Pancreas (tissue), 10 donors: ENCODE measurements around the gene E2F8. TPM values are rescaled to one million over a fixed set of nuclear protein-coding genes. Genes with fewer than 3 reads are reported as not detected.

Experiments used
- ATAC-seq, 4 donors: fragments of 200-7000 bp; cut with Tn5 transposase; one replicate each; pipeline versions ENCODE4 v1.8.0 to v1.9.1; 2020; ENCODE audit warnings: mild to moderate bottlenecking in 4 of 4, moderate library complexity in 4 of 4
- DNase-seq, 6 donors: peaks; one replicate each; pipeline ENCODE4 v3.0.0-alpha.2; 2020
- FAIRE-seq: peaks from 2 replicates; lab custom pipeline; 2012; peaks lifted over from hg19 to GRCh38; lab: Jason Lieb, UNC
- H3K27ac ChIP-seq, 4 donors: fragments of 200-600 bp; sonication (generic); 1 replicate in 3 of 4; 2 replicates in 1 of 4; pipeline versions ENCODE4 v1.5.0 to v1.8.0; 2020
- H3K27me3 ChIP-seq, 4 donors: fragments of 200-600 bp; one replicate each; pipeline ENCODE4 v1.8.0; 2021
- H3K36me3 ChIP-seq, 3 donors: fragments of 200-600 bp; sonication (generic) in 1 of 3; one replicate each; pipeline versions ENCODE4 v1.5.0 to v1.8.0; 2020 to 2021
- H3K4me1 ChIP-seq, 3 donors: fragments of 200-600 bp; one replicate each; pipeline ENCODE4 v1.8.0; 2021
- H3K4me3 ChIP-seq, 4 donors: fragments of 200-600 bp; sonication (generic) in 2 of 4; one replicate each; pipeline versions ENCODE4 v1.5.0 to v1.8.0; 2020 to 2021
- H3K9me3 ChIP-seq, 4 donors: fragments of 200-600 bp; one replicate each; pipeline ENCODE4 v1.8.0; 2021
- WGBS, 2 donors: extraction: QIAGEN DNeasy Blood & Tissue Kit; methylation state at CpG; one replicate each; pipeline ENCODE4 v1.1.7; 2013; 5-methylcytosine and 5-hydroxymethylcytosine counted together
- intact Hi-C, 3 donors: fragments of 100-400 bp; cut with DNase I; formaldehyde crosslinking; loops; one replicate each; pipeline versions ENCODE4 v1.11.1 to v1.14.2; 2022
- polyA plus RNA-seq, 2 donors: library from polyadenylated mRNA; stranded (reverse); fragments of 200-250 nt; gene quantifications; one replicate each; pipeline ENCODE4 v1.2.3, GENCODE V29; 2013
- total RNA-seq, 6 donors: library from RNA; stranded (reverse); fragmentation: NEBNext Ultra II Directional in 4 of 6; extraction: Animal tissue kit (Norgen Biotek cat#: 25700) in 4 of 6; gene quantifications; one replicate each; pipeline versions ENCODE4 v1.2.1 to v1.2.4, GENCODE V29; 2021 to 2023
- TF ChIP-seq, protein P1 (sequence below), 4 donors: fragments of 200-600 bp; sonication (generic) in 3 of 4; IDR thresholded peaks; one replicate each; pipeline versions ENCODE4 v1.5.0 to v1.8.0; 2021; ENCODE audit warnings: antibody characterized with exemption in 4 of 4
- donor health status: healthy with polysubstance abuse.
- donor health status: DM: no; HTN: no; CAD: no; lungs with moderate emphysema.
- donor health status: DM: no; HTN: no; CAD: no.
- donor health status: control.
- donor health status: control.
- donor health status: Bipolar disorder and iron deficiency.
- donor health status: DM: yes; HTN: yes; CAD: no.
- donor health status: DM: no; HTN: no; CAD: no.
- donor health status: DM: no; HTN: no; CAD: no.
- donor health status: DM: yes; HTN: yes; CAD: no.

The E2F8 gene, protein sequence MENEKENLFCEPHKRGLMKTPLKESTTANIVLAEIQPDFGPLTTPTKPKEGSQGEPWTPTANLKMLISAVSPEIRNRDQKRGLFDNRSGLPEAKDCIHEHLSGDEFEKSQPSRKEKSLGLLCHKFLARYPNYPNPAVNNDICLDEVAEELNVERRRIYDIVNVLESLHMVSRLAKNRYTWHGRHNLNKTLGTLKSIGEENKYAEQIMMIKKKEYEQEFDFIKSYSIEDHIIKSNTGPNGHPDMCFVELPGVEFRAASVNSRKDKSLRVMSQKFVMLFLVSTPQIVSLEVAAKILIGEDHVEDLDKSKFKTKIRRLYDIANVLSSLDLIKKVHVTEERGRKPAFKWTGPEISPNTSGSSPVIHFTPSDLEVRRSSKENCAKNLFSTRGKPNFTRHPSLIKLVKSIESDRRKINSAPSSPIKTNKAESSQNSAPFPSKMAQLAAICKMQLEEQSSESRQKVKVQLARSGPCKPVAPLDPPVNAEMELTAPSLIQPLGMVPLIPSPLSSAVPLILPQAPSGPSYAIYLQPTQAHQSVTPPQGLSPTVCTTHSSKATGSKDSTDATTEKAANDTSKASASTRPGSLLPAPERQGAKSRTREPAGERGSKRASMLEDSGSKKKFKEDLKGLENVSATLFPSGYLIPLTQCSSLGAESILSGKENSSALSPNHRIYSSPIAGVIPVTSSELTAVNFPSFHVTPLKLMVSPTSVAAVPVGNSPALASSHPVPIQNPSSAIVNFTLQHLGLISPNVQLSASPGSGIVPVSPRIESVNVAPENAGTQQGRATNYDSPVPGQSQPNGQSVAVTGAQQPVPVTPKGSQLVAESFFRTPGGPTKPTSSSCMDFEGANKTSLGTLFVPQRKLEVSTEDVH
- total RNA-seq (under 1 TPM in 3 of 6 donors, not detected in 3; 0.06 to 0.44 (median 0.15) TPM), polyA plus RNA-seq (not detected)

DNA sequence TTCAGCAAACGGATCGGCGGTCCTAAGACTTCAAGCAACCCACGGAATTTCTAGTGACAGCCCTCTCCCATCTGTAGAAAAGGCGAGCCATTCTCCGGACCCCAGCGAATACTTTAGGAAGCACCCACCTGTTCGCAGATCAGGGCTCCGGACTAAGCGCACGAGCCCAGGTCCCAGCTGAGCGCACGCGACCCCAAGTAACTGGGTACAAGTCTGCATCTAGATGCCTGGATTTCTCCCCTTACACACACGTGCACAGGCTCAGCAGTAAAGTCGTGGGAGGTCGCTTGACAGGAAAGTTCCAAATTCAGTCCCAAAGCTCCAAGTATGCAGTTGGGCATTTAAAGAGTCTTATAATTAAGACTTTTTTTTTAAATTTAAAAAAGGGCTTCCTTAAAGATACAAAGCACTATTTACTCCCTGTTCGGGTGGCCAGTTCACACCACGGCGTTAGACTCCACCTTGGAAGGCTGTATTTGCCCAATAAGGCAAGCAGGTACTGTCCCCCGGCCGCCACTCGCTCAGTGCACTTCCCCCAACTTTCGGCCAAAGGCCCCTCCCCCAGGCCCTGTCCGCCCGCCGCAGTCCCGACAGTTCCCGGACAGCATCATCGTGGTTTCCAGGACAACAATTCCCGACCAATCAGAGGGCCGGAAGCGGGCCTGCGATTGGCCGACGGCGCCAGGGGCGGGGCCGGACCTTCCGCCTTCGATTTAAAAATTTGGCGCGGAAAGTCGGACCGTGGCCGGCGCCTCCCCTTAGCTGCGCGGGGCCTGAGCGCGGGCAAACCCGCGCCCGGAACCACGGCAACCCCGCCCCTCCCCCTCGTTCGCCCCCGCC lies at the start of gene E2F8:
Gene E2F8, minus strand, starts transcription at position 526 of the 840 bp plus-strand sequence. CDS start 824 bp downstream, outside the sequence.
- WGBS, 2 donors: 0 to 1% methylated on average over 56 to 59 of the region's 59 CpGs
- Histone ChIP-seq H3K36me3 (no peaks in the 10 kb centered on the region), H3K4me3 (peak within 1 kb of the TSS; percentile 42 to 74 (median 52)), H3K9me3 (no peaks in the 10 kb centered on the region), H3K4me1 (peaks cover 0 to 12% (median 9%) of the 10 kb centered on the region in 3 donors), H3K27me3 (peaks cover 0 to 19% (median 5%) of the 10 kb centered on the region in 4 donors), H3K27ac (no peak within 1 kb of the TSS)
- FAIRE-seq (no peak), ATAC-seq (peak; percentile 97 to 98 (median 98)), DNase-seq (peak; percentile 88 to 94 (median 92))
- TF ChIP-seq, protein P1, sequence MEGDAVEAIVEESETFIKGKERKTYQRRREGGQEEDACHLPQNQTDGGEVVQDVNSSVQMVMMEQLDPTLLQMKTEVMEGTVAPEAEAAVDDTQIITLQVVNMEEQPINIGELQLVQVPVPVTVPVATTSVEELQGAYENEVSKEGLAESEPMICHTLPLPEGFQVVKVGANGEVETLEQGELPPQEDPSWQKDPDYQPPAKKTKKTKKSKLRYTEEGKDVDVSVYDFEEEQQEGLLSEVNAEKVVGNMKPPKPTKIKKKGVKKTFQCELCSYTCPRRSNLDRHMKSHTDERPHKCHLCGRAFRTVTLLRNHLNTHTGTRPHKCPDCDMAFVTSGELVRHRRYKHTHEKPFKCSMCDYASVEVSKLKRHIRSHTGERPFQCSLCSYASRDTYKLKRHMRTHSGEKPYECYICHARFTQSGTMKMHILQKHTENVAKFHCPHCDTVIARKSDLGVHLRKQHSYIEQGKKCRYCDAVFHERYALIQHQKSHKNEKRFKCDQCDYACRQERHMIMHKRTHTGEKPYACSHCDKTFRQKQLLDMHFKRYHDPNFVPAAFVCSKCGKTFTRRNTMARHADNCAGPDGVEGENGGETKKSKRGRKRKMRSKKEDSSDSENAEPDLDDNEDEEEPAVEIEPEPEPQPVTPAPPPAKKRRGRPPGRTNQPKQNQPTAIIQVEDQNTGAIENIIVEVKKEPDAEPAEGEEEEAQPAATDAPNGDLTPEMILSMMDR (IDR thresholded peaks at IDR 0.05): no peak
- intact Hi-C loops: loop anchor here in 1 of 3 donors (10.0 kb wide), 1 partner anchor 166 kb away; no protein-coding TSS in a partner anchor

DNA sequence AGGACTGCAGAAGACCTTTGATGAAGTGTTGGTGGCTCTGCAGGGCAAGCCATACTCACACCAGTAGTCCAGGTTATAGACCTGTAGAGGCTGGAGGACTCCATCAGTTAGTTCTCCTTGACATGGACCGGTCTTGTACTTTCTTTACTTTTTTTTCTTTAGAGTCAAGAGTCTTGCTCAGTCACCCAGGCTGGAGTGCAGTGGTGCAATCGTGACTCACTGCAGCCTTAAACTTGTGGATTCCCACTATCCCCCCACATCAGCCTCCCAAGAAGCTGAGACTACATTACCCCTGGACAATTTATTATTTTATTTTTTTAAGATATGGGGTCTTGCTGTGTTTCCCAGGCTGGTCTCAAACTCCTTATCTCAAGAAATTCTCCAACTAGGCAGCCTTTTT lies 49.6 kb upstream of the E2F8 start:
- Histone ChIP-seq H3K4me1 (no peaks in the 10 kb centered on the region), H3K9me3 (no peaks in the 10 kb centered on the region), H3K4me3 (no peak overlapping the region), H3K36me3 (no peaks in the 10 kb centered on the region), H3K27me3 (no peaks in the 10 kb centered on the region), H3K27ac (no peak overlapping the region)
- intact Hi-C loops: no loop called here
- DNase-seq: no peak
- no peak for FAIRE-seq
- WGBS, 2 donors: 85 to 98% methylated on average over 2 of the region's 2 CpGs
- no peak for ATAC-seq
- TF ChIP-seq, protein P1 (IDR thresholded peaks at IDR 0.05): no peak

DNA sequence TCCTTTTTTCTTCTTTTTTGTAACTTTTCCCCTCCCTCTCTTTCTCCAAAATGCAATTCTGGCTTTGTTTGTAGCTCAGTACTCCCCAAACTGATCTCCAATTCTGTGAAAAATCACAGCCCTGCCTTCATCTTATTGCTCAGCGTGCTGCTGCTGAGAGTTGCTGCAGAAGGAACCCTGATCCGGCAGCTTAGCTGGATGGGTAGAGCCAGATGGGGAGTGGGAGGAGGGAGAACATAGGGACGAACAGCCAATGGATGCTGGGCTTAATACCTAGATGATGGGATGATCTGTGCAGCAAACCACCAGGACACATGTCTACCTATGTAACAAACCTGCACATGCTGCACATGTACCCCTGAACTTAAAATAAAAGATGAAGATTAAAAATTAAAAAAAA lies 47.5 kb upstream of the E2F8 start:
- no peaks in the 10 kb centered on the region for H3K9me3 ChIP-seq
- intact Hi-C loops: no loop called here
- FAIRE-seq (no peak), ATAC-seq (no peak), DNase-seq (no peak)
- no peak overlapping the region for H3K4me3 ChIP-seq
- H3K27me3 ChIP-seq: no peaks in the 10 kb centered on the region
- TF ChIP-seq, protein P1 (IDR thresholded peaks at IDR 0.05): no peak
- 55 to 56% methylated on average over 3 of the region's 3 CpGs for WGBS, 2 donors
- no peaks in the 10 kb centered on the region for H3K36me3 ChIP-seq
- no peaks in the 10 kb centered on the region for H3K4me1 ChIP-seq
- H3K27ac ChIP-seq: no peak overlapping the region

DNA sequence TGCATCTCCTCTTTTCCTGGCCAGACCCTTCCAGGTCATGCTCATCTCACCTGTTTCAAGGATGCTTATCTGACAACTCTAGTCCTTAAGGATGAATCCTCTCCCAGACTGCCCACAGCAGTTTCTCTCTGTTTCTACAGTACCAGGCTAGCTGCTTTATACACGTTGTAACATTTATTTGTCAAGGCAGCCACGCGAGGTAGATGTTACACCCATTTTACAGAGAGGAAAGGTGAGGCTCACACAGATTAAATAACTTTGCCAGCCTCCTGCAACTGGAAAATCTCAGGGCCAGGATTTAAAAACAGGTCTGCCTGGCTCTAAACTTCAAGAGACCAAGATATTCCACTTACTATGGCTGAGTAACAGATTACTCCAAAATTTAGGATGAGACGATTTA lies 45.7 kb upstream of the E2F8 start:
- TF ChIP-seq, protein P1 (IDR thresholded peaks at IDR 0.05): no peak
- intact Hi-C loops: no loop called here
- Histone ChIP-seq H3K27ac (no peak overlapping the region), H3K36me3 (no peaks in the 10 kb centered on the region), H3K4me3 (no peak overlapping the region), H3K9me3 (no peaks in the 10 kb centered on the region), H3K4me1 (no peaks in the 10 kb centered on the region), H3K27me3 (no peaks in the 10 kb centered on the region)
- DNase-seq (no peak), ATAC-seq (no peak), FAIRE-seq (no peak)
- 80 to 82% methylated on average over 4 of the region's 4 CpGs for WGBS, 2 donors
